Renal pelvis (tissue), 4 donors: ENCODE measurements around the gene RPTOR. TPM values are rescaled to one million over a fixed set of nuclear protein-coding genes. Genes with fewer than 3 reads are reported as not detected.

ENCODE experiments used
- DNase-seq: peaks from one replicate; pipeline ENCODE4 v3.0.0-alpha.2; 2013
- polyA plus RNA-seq, 3 donors: library from polyadenylated mRNA; unstranded; fragments of 120-200 nt; gene quantifications; one replicate each; pipeline ENCODE4 v1.2.1, GENCODE V29; 2013; ENCODE audit not compliant: insufficient read length in 3 of 3

The RPTOR gene
- polyA plus RNA-seq, 3 donors = 20.7 to 25.0 (median 22.9) TPM

GRCh38 chr17:80959330-80960036 is 414.8 kb downstream of the RPTOR start:
- no peak for DNase-seq

- no peak for DNase-seq
Observed at GRCh38 chr17:80960037-80960796, 415.6 kb downstream of the RPTOR start.

DNA sequence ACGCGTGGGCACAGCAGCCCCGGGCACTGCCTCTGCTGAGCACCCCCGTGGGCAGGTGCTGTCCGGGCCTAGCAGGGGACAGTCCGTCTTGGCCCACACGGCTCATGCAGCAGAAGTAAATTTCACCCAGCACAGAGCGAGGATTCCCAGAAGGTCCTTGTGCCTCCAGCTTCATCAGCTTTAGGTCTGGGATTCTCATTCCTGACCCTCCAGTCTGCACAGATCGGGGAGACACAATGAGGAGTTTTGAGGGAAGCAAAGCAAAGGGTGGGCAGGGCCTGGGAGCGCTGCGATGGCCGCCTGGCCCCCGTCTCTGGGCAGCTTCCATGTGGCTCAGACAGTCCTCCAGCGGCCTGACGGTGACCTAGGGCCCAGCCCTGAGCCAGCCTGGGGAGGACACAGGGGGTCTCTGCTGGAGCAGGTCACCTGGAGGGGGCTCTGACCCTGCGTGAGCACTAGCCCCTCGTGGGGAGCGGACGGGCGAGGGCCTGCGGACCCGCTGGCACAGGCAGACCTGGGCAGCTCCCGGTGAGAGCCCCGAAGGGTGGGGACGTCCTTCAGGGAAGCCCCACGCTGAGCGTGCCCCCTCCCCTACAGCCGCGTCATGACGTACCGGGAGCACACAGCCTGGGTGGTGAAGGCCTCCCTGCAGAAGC is 416.3 kb downstream of the RPTOR start:
- no peak for DNase-seq

DNA sequence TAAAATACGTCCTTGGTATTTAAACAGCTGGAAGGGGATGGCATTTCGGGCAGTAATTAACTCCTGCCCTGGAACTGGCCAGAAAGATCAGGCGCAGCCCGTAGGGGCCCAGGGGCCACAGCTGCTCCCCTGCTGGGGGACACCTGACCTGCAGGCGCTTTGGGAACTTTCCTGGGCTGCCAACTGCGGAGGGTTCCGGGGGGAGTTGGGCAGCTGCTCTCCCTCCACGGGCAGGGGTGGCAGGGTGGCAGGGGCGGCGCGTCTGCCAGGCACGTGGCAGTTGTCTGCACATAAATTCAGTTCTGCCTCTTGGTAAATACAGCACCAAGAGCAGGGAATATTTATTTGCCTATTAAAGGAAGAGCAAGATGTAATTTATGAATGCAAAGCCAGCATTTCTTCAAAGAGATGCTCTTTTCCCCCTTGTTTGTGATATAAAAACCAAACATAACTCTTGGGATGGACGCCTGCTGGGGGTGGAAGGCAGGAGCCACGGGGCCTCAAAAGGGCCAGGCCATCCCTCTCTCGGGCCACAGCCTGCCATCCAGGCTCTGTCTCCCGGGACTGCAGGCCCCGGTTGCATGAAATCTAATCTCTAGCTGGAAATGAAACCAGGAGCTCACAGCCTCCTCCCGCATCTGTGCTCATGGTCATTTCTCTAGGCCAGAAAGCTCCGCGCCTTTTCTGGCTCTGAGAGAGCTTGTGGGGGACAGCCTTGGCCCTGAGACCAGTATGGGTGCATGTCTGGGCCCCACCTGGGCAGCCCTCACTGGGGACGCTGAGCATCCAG is 417.1 kb downstream of the RPTOR start:
- DNase-seq = no peak

DNA sequence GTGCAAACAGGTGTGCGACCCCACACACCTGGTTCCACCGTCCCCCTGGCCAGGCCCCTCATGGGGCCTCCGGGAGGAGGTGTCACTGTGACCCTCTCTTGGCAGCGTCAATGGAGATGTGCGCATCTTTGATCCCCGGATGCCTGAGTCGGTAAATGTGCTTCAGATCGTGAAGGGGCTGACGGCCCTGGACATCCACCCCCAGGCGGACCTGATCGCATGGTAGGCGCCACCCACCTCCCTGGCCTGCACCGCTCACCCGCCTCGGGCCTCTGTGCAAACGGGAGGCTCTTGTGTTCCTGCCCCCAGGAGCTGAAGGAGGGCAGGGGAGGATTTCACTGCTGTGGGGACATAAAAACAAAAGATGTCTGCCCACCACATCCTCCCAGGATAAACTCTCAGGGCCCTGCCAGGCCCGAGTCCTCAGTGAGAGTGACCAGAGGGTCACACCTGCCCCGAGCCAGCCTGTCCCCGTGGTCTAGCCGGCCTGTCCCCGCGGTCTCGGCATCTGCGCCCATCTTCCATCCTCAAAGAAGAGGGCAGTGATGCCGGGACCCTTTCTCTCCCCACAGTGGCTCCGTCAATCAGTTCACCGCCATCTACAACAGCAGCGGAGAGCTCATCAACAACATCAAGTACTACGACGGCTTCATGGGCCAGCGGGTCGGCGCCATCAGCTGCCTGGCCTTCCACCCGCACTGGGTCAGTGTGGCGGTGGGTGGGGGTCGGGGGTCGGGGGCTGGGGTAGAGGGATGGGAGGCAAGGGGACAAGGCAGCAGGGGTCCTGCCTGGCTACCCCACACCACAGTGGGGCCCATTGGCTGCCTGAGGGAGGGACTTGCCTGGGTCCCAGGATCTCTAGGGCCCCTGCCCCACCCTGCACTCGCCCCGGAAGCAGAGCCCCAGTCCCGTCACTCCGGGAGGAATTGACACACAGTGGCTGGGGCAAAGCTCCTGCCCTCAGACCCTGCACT is 418.0 kb downstream of the RPTOR start:
- DNase-seq = no peak

DNA sequence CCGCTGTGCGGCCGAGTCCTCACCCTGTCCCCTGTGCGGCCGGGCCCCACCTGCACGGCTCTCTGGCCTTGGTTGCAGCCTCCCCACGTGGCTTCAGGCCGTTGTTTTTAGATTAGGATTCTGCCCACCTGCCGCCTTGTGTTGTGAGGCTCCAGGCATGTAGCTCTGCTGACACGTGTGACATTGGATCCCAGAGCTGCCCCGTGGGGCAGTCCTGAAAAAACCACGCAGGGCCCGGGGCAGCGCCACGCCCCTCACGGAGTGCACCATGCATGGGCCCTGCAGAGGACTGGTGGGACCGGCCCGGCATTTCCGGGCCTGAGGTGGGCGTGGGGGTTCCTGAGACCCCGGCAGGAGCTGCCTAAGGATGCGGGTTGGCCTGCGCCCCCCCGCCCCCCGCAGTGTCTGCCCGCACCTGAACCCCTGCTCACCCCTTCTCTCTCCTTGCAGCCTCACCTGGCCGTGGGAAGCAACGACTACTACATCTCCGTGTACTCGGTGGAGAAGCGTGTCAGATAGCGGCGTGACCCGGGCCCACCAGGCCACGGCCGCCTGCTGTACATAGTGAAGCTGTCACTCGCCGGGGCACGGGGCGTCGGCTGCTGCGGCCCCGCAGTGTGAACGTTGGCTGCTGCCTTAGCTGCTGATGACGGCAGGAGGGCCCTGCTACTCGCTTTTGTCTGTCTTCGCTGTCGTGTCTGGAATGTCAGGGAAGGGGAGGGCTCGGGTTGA is 419.3 kb downstream of the RPTOR start:
- no peak for DNase-seq

DNA sequence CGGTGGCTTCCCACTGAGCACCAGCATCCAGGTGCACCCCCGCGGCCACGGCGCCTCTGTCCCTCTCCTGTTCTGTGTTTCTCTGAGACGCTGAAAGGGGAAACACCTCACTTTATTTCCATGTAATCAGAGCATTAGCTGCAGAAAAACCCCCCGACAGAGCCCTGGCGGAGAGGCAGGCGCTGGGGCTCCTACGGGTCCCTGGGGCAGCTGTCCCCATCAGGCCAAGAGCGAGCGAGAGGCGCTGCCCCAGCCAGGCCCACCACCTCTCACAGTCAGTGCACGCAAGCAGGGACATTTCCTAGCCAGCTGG is 419.9 kb downstream of the RPTOR start:
- no peak for DNase-seq

DNA sequence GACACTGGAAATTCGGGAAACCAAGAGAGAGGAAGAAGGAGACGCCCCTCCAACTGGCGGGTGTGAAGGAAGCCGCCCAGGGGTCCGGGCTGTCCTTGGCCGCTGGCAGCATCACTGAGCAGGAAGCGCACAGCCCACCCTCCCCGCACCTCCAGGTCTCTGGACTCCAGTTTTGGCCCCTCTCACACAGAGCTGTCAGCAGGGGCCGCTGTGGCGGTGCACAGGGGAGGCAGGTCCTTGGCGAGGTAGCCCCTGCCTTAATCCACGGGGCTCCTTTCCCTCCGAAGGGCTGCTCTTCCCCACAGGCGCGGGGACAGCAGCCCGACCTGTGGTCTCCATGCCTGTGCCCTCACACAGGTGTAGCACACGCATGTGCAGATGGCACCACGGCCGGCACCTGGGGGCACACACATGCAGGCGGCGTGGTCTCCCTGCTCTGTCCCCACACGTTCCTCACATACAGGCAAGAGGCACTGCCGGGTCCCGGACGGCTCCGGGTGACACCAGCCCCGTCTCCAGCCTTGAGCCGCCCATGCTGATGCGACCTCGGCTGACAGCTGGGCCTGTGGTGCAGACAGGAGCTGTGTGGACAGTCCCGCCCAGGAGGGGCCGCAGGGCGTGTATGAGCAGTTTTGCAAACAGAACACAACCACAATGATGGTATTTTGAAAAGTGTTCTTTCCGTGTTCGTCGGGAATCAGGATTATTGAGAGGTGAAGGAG is 420.4 kb downstream of the RPTOR start:
- no peak for DNase-seq

DNA sequence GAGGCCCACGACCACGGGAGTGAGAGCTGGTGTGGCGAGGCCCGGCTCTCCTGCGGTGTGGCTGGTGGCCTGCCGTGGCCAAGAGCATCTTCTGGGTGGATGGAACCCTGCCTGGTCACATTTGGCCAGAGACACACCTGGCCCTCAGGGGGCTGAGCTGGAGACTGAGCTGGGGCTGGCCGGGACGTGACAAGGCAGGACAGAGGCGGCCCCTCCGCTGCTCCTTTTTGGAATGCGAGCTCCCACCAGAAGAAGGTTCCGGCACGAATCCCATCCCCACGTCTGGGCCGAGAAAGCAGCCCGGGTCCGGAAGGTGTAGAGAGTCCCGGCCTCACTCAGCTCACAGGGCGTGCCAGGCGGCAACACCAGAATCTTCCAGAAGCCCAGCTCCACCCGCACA is 421.0 kb downstream of the RPTOR start:
- DNase-seq = no peak

GRCh38 chr17:80967404-80967872 is 422.8 kb downstream of the RPTOR start:
- DNase-seq = no peak

DNA sequence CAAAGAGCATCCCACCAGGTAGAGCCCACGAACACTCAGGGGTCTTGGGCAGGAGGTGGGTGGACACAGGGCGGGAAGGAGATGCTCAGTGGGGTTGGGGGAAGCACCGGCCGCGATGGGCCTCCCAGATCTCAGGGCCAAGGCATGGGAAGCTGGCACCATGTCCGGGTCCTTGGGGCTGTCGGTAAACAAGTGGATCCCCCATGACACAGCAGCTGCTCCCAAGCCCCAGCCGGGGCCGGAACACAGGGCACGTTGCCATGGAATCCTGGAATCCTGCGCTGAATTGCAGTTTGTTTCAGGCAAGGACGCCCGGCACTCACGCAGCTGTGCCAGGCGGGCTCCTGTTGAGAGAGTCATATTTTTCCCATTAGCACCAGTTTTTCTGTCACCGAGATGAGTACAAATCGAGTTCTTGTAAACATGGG is 424.0 kb downstream of the RPTOR start:
- no peak for DNase-seq

DNA sequence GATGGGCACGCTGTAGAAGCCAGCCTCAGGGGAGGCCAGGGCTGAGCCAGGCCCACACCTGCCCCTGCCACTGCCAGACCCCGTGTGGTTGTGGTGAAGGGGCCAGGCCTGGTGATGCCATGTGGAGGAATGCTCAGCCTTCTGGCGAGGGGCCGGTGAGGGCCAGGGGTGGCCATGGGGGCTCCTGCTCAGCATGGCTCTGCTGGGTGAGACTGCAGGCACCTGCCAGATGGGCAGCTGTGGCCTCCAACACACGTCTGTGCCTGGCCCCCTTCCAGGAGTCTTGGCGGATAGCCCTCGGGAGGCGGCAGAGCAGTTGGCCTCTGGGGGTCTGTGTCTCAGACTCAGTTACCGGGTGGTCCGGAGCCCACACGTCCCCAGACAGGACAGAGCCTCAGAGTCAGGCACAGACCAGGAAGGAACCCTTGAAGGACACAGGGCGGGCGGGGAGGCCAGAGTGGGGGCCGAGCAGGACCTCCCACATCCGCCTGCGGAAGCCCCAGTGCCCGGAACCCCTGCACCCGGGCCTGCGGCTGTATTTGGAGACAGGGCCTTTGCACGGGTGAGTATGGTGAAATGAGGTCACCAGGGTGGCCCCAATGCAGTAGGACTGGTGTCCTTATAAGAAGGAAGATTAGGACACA is 424.5 kb downstream of the RPTOR start:
- DNase-seq = no peak

GRCh38 chr17:80969674-80970043 is 425.0 kb downstream of the RPTOR start:
- no peak for DNase-seq

GRCh38 chr17:80970044-80970761 is 425.6 kb downstream of the RPTOR start:
- DNase-seq = no peak

- no peak for DNase-seq
Observed at GRCh38 chr17:80970762-80971703, 426.4 kb downstream of the RPTOR start.

DNA sequence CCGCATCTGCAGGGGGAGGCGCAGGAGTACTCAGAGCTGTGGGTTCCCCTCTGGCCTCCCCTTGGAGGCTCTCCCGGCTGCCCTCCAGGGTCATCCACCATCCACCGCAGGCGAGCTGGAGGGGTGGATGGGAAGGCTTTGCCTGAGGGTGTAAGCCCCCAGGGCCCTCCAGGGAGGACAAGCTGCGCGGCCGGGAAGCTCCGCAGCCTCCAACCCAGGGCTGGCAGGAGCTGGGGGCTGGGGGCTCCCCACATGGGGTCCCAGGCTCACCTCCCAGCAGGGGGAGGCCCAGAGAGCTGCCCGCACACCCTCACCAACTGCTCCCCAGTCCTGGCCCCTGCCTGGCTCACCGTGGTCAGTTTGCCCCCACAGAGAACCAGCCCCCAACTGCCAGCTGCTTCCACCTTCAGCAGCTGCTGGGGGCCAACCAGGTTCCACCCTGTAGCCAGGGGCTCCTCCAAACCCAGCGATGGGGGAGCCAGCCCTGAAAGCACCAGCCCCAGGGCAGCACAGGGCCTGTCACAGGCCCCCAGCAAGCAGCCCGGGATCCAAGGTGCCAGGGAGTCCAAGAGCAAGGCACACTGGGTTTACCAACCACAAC is 427.2 kb downstream of the RPTOR start:
- no peak for DNase-seq

DNA sequence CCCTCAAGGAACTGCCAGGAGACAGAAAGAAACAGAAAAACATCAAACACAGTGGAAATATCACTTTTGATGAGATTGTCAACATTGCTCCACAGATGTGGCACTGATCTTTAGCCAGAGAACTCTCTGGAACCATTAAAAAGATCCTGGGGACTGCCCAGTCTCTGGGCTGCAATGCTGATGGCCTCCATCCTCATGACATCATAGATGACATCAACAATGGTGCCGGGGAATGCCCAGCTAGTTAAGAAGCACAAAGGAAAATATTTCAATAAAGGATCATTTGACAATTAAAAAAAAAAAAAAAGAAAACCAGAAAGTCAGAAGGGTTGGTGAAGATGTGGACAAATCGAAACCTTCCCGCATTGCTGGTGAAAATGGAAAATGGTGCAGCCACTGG is 432.1 kb downstream of the RPTOR start:
- no peak for DNase-seq
